HEK293 (cell line): Measurements from ENCODE around the gene CTNNBL1.

Experiments
- BCL11A ChIP-seq: fragments of 450-650 bp; formaldehyde crosslinking; IDR thresholded peaks from 2 replicates; pipeline ENCODE4 v1.5.1; 2016; ENCODE audit warnings: low read depth, missing biosample characterization, missing genetic modification characterization
- CTCF ChIP-seq: fragments of 450-650 bp; formaldehyde crosslinking; IDR thresholded peaks from 2 replicates; pipeline ENCODE4 v1.5.1; 2016; ENCODE audit warnings: missing biosample characterization, missing genetic modification characterization
- REST ChIP-seq: fragments of 450-650 bp; formaldehyde crosslinking; IDR thresholded peaks from 2 replicates; pipeline ENCODE4 v1.5.1; 2016; ENCODE audit warnings: missing biosample characterization, missing genetic modification characterization
- SP2 ChIP-seq: fragments of 450-650 bp; formaldehyde crosslinking; IDR thresholded peaks from 2 replicates; pipeline ENCODE4 v1.5.1; 2016; ENCODE audit warnings: missing biosample characterization, missing genetic modification characterization
- ZNF10 ChIP-seq: fragments of 450-650 bp; formaldehyde crosslinking; IDR thresholded peaks from 2 replicates; pipeline ENCODE4 v1.5.1; 2017; ENCODE audit warnings: missing biosample characterization, missing genetic modification characterization
- ZNF112 ChIP-seq: fragments of 450-650 bp; formaldehyde crosslinking; IDR thresholded peaks from 2 replicates; pipeline ENCODE4 v1.5.0; 2017; ENCODE audit warnings: missing biosample characterization, missing genetic modification characterization
- ZNF280D ChIP-seq: fragments of 450-650 bp; formaldehyde crosslinking; IDR thresholded peaks from 2 replicates; pipeline ENCODE4 v1.5.1; 2016; ENCODE audit warnings: missing biosample characterization, missing genetic modification characterization
- ZNF404 ChIP-seq: fragments of 450-650 bp; formaldehyde crosslinking; IDR thresholded peaks from 2 replicates; pipeline ENCODE4 v1.5.1; 2017; ENCODE audit warnings: missing biosample characterization, missing genetic modification characterization
- ZNF558 ChIP-seq: fragments of 450-650 bp; formaldehyde crosslinking; IDR thresholded peaks from 2 replicates; pipeline ENCODE4 v1.5.1; 2016; ENCODE audit warnings: missing biosample characterization, missing genetic modification characterization
- ZNF747 ChIP-seq: fragments of 450-650 bp; formaldehyde crosslinking; IDR thresholded peaks from 2 replicates; pipeline ENCODE4 v1.5.1; 2016; ENCODE audit warnings: missing biosample characterization, missing genetic modification characterization

GRCh38 chr20:37649676-37650370, 44.0 kb upstream of the CTNNBL1 start:
- no peak for TF ChIP-seq CTCF (tag by site-specific recombination)
- no peak for TF ChIP-seq REST (tag by site-specific recombination)
- no peak for TF ChIP-seq ZNF558 (tag by site-specific recombination)
- no peak for TF ChIP-seq SP2 (tag by site-specific recombination)
- TF ChIP-seq BCL11A (tag by site-specific recombination) = no peak
- TF ChIP-seq ZNF10 (tag by site-specific recombination) = no peak
- TF ChIP-seq ZNF112 (tag by site-specific recombination) = no peak
- TF ChIP-seq ZNF747 (tag by site-specific recombination) = no peak
- TF ChIP-seq ZNF404 (tag by site-specific recombination) = no peak
- no peak for TF ChIP-seq ZNF280D (tag by site-specific recombination)
